ENCODE data around the gene LRCH2.

The LRCH2 gene

GRCh38 chrX:115183980-115184379 is 49.9 kb downstream of the LRCH2 start:
- no peak overlapping the region for H3K4me3 ChIP-seq (ENCODE audit: low read depth in 1 of 2, low read length in 2 of 2)
- H3K9me3 ChIP-seq (ENCODE audit: insufficient read depth, low read length, severe bottlenecking): no peaks in the 10 kb centered on the region
- no peaks in the 10 kb centered on the region for H3K4me1 ChIP-seq (ENCODE audit: insufficient read depth, low read length)
- no peak overlapping the region for H3K9ac ChIP-seq (ENCODE audit: low read depth, low read length)
- DNase-seq: no peak
- no peak for ATAC-seq (ENCODE audit: insufficient read depth, low read depth)
- no peaks in the 10 kb centered on the region for H3K79me2 ChIP-seq (ENCODE audit: insufficient read depth, low read length)
- no peaks in the 10 kb centered on the region for H3K27me3 ChIP-seq (ENCODE audit: insufficient read depth, low read length, poor library complexity)
- H2AFZ ChIP-seq (ENCODE audit: low read depth, low read length): no peak overlapping the region
- H3K4me2 ChIP-seq (ENCODE audit: insufficient read depth, low read length): no peak overlapping the region
- no peak for TF ChIP-seq EZH2 (IDR thresholded peaks at IDR 0.05; ENCODE audit: borderline replicate concordance, low read depth, low read length, severe bottlenecking)
- TF ChIP-seq CTCF (IDR thresholded peaks at IDR 0.05; ENCODE audit: borderline replicate concordance, extremely low read depth, low read length, poor library complexity, severe bottlenecking): no peak
- no peak overlapping the region for H3K27ac ChIP-seq (ENCODE audit: low read length)
- H3K36me3 ChIP-seq (ENCODE audit: insufficient read depth, low read length): no peaks in the 10 kb centered on the region
- H4K20me1 ChIP-seq (ENCODE audit: insufficient read depth, low read length): no peaks in the 10 kb centered on the region

- Histone ChIP-seq H3K4me2 (ENCODE audit: insufficient read depth, low read length) (no peak overlapping the region), H2AFZ (ENCODE audit: low read depth, low read length) (no peak overlapping the region), H3K9ac (ENCODE audit: low read depth, low read length) (no peak overlapping the region), H3K9me3 (ENCODE audit: insufficient read depth, low read length, severe bottlenecking) (no peaks in the 10 kb centered on the region), H3K27me3 (ENCODE audit: insufficient read depth, low read length, poor library complexity) (no peaks in the 10 kb centered on the region), H3K4me1 (ENCODE audit: insufficient read depth, low read length) (no peaks in the 10 kb centered on the region), H3K79me2 (ENCODE audit: insufficient read depth, low read length) (no peaks in the 10 kb centered on the region), H3K4me3 (ENCODE audit: low read depth in 1 of 2, low read length in 2 of 2) (no peak overlapping the region), H3K36me3 (ENCODE audit: insufficient read depth, low read length) (no peaks in the 10 kb centered on the region), H3K27ac (ENCODE audit: low read length) (no peak overlapping the region), H4K20me1 (ENCODE audit: insufficient read depth, low read length) (no peaks in the 10 kb centered on the region)
- no peak for ATAC-seq (ENCODE audit: insufficient read depth, low read depth)
- no peak for DNase-seq
- no peak for TF ChIP-seq EZH2 (IDR thresholded peaks at IDR 0.05; ENCODE audit: borderline replicate concordance, low read depth, low read length, severe bottlenecking)
- TF ChIP-seq CTCF (IDR thresholded peaks at IDR 0.05; ENCODE audit: borderline replicate concordance, extremely low read depth, low read length, poor library complexity, severe bottlenecking): no peak
Measured at GRCh38 chrX:115178473-115178872, 55.4 kb downstream of the LRCH2 start.

- ATAC-seq (ENCODE audit: insufficient read depth, low read depth): no peak
- no peak overlapping the region for H3K27ac ChIP-seq (ENCODE audit: low read length)
- no peak for TF ChIP-seq EZH2 (IDR thresholded peaks at IDR 0.05; ENCODE audit: borderline replicate concordance, low read depth, low read length, severe bottlenecking)
- TF ChIP-seq CTCF (IDR thresholded peaks at IDR 0.05; ENCODE audit: borderline replicate concordance, extremely low read depth, low read length, poor library complexity, severe bottlenecking): no peak
- H3K9ac ChIP-seq (ENCODE audit: low read depth, low read length): no peak overlapping the region
- H3K27me3 ChIP-seq (ENCODE audit: insufficient read depth, low read length, poor library complexity): no peaks in the 10 kb centered on the region
- no peaks in the 10 kb centered on the region for H3K36me3 ChIP-seq (ENCODE audit: insufficient read depth, low read length)
- no peaks in the 10 kb centered on the region for H4K20me1 ChIP-seq (ENCODE audit: insufficient read depth, low read length)
- no peaks in the 10 kb centered on the region for H3K79me2 ChIP-seq (ENCODE audit: insufficient read depth, low read length)
- H3K4me3 ChIP-seq (ENCODE audit: low read depth in 1 of 2, low read length in 2 of 2): no peak overlapping the region
- H3K4me1 ChIP-seq (ENCODE audit: insufficient read depth, low read length): no peaks in the 10 kb centered on the region
- H3K4me2 ChIP-seq (ENCODE audit: insufficient read depth, low read length): no peak overlapping the region
- no peaks in the 10 kb centered on the region for H3K9me3 ChIP-seq (ENCODE audit: insufficient read depth, low read length, severe bottlenecking)
- no peak for DNase-seq
- no peak overlapping the region for H2AFZ ChIP-seq (ENCODE audit: low read depth, low read length)
Measured at GRCh38 chrX:115177932-115178331, 56.0 kb downstream of the LRCH2 start.

- H3K9me3 ChIP-seq (ENCODE audit: insufficient read depth, low read length, severe bottlenecking): no peaks in the 10 kb centered on the region
- no peak overlapping the region for H3K27ac ChIP-seq (ENCODE audit: low read length)
- no peaks in the 10 kb centered on the region for H3K79me2 ChIP-seq (ENCODE audit: insufficient read depth, low read length)
- no peaks in the 10 kb centered on the region for H3K36me3 ChIP-seq (ENCODE audit: insufficient read depth, low read length)
- no peaks in the 10 kb centered on the region for H3K4me1 ChIP-seq (ENCODE audit: insufficient read depth, low read length)
- H3K27me3 ChIP-seq (ENCODE audit: insufficient read depth, low read length, poor library complexity): no peaks in the 10 kb centered on the region
- H3K4me2 ChIP-seq (ENCODE audit: insufficient read depth, low read length): no peak overlapping the region
- H4K20me1 ChIP-seq (ENCODE audit: insufficient read depth, low read length): no peaks in the 10 kb centered on the region
- DNase-seq (no peak), ATAC-seq (ENCODE audit: insufficient read depth, low read depth) (no peak)
- no peak overlapping the region for H3K9ac ChIP-seq (ENCODE audit: low read depth, low read length)
- H3K4me3 ChIP-seq (ENCODE audit: low read depth in 1 of 2, low read length in 2 of 2): no peak overlapping the region
- no peak for TF ChIP-seq EZH2 (IDR thresholded peaks at IDR 0.05; ENCODE audit: borderline replicate concordance, low read depth, low read length, severe bottlenecking)
- TF ChIP-seq CTCF (IDR thresholded peaks at IDR 0.05; ENCODE audit: borderline replicate concordance, extremely low read depth, low read length, poor library complexity, severe bottlenecking): no peak
- H2AFZ ChIP-seq (ENCODE audit: low read depth, low read length): no peak overlapping the region
Measured at GRCh38 chrX:115174548-115174947, 59.3 kb downstream of the LRCH2 start.
